HuH-7 (cell line): ENCODE data around the gene ASB13.

ENCODE experiments used
- DNase-seq: peaks from one replicate; pipeline ENCODE4 v3.0.0; 2011; ENCODE audit warnings: low spot score

ASB13 gene

GRCh38 chr10:5666008-5666840 is at the start of gene ASB13:
Gene ASB13 (minus strand): TSS chr10:5666595. CDS start chr10:5666551, 44 bp downstream.
- DNase-seq: peak; percentile 82

DNA sequence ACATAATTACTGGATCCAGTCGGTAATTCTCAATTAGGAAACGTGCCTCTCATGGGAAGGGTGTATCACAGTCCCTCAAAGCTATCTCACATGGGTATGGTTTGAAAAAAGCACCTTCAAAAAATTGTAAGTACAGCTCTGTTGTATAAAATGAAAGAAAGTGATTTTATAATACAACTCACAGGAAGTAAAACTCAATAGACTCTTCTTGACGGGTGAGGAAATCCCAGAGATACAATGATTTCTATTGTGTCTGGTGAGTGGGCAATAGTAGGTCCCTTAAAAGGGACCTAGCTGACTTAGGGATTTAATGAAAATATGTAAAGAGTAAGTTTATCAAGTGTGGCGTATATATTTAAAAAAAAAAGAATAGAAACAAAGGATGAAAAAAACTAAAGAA is 45.2 kb upstream of the ASB13 start:
- no peak for DNase-seq

DNA sequence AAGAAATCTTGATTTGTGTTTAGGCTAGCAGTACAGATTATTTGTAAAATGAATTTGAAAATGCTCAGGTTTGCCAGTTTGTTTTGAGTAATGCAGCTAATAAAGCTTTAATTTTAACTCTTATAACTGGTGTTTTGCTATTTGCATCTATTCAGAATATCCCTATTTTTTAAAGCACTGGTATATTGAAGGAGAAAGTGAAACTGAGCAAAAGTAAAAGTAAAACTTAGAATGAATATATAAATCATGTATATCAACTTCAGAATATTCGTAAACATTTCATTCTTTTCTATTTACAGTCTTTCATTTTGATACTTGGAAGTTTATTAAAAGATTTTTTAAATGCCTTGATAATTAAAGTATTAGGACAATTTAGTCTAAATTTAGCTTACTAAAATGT is 44.5 kb upstream of the ASB13 start:
- no peak for DNase-seq

GRCh38 chr10:5709865-5710264 is 43.5 kb upstream of the ASB13 start:
- DNase-seq: no peak

DNA sequence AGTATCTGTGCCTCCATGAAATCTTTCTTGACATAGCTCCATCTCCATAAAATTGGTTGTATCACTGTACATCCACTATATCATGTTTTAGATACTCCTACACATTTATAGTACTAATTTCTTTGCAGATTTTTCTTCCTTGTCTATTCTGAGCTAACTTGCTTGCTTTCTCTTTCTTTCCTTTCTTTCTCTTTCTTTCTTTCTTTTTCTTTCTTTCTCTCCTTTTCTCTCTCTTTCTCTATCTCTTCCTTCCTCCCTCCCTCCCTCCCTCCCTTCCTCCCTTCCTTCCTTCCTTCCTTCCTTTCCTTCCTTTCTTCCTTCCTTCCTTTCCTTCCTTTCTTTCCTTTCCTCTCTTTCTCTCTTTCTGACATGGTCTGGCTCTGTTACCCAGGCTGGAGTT is 42.0 kb upstream of the ASB13 start:
- DNase-seq: no peak

DNA sequence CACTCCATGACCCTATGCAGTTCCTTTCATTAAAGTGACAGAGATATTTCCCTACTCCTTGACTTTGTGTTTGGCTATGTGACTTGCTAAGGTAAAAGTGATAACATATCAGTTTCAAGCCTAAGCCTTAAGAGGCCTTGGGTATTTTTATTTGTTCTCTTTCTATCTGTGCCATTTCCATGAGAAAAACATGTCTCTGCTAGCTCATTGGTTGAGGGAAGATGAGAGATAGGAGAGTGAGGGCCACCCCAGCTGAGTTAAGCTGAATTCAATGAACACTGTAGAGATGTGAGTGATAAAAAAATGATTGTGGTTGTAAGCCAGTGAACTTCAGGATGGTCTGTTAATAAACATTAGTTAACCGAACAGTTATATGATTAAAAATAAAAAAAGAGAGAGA is 31.7 kb upstream of the ASB13 start:
- no peak for DNase-seq

DNA sequence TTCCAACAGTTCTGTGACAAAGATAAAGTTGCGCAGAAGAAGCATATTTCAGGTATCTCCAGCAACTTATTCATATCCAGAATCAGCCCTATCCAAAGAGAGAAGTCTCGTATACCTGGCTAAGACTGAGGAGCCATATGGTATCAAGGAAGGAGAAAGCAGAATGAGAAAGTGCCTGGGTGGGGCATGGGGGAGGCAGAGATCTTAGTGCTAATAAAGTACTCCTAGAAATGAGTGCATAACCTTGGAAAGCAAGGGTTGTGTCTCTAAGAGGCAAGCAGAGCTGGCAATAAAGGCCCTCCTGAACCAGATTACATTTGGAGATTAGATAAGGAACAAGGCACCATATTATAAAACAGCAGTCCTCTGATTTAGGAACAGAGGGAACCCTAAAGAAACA is 30.9 kb upstream of the ASB13 start:
- DNase-seq: no peak

GRCh38 chr10:5694573-5694972 is 28.2 kb upstream of the ASB13 start:
- DNase-seq: no peak

- peak; percentile 61 for DNase-seq
Observed at GRCh38 chr10:5692461-5693358, 26.3 kb upstream of the ASB13 start.

DNA sequence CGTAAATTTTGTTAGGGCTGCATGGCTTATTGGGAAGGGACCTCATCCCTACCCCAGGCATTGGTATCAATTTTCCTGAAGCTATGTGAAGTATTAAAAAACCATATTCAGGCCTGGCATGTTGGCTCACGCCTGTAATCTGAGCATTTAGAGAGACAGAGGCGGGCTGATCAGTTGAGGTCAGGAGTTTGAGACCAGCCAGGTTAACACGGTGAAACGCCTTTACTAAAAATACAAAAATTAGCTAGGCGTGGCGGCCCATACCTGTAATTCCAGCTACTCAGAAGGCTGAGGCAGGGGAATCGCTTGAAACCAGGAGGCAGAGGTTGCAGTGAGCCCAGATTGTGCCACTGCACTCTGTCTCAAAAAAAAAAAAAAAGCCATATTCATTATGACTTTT is 25.4 kb upstream of the ASB13 start:
- no peak for DNase-seq

GRCh38 chr10:5688587-5688986 is 22.2 kb upstream of the ASB13 start:
- DNase-seq: no peak

DNA sequence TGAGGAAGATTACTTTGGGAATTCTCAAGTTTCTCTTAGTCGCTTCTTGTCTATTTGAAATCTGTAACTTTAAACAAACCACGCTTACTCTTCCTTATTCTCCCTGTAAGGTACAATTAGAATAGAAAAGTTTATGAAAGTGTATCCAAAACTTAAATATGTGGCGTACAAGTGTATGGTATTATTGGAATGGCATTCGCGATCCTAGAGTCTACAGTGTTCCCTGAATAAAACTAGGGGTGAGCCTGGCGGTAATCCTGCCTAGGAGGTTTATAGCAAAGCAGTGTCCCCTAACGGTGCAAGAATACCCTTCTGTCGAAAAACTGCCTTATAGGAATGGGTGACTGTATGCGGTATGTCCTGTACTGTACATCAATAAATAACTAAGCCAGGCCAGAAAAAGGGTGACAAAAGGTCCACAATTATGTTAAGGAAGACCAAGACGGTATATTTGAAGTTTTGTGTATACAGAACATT is 19.4 kb upstream of the ASB13 start:
- DNase-seq: no peak

GRCh38 chr10:5684971-5685763 is 18.8 kb upstream of the ASB13 start:
- peak; percentile 53 for DNase-seq

GRCh38 chr10:5684318-5684970 is 18.0 kb upstream of the ASB13 start, which contains the start of gene TASOR2:
Gene TASOR2 (plus strand): TSS chr10:5684838. CDS start chr10:5720643, 35,805 bp downstream.
- peak; percentile 96 for DNase-seq

GRCh38 chr10:5683065-5683464 is 16.7 kb upstream of the ASB13 start:
- no peak for DNase-seq

- DNase-seq: no peak
Observed at GRCh38 chr10:5681930-5682329, 15.5 kb upstream of the ASB13 start.

- no peak for DNase-seq
Observed at GRCh38 chr10:5679606-5680005, 13.2 kb upstream of the ASB13 start.

- DNase-seq: no peak
Observed at GRCh38 chr10:5679037-5679435, 12.6 kb upstream of the ASB13 start.

GRCh38 chr10:5678397-5679036 is 12.1 kb upstream of the ASB13 start:
- DNase-seq: no peak

DNA sequence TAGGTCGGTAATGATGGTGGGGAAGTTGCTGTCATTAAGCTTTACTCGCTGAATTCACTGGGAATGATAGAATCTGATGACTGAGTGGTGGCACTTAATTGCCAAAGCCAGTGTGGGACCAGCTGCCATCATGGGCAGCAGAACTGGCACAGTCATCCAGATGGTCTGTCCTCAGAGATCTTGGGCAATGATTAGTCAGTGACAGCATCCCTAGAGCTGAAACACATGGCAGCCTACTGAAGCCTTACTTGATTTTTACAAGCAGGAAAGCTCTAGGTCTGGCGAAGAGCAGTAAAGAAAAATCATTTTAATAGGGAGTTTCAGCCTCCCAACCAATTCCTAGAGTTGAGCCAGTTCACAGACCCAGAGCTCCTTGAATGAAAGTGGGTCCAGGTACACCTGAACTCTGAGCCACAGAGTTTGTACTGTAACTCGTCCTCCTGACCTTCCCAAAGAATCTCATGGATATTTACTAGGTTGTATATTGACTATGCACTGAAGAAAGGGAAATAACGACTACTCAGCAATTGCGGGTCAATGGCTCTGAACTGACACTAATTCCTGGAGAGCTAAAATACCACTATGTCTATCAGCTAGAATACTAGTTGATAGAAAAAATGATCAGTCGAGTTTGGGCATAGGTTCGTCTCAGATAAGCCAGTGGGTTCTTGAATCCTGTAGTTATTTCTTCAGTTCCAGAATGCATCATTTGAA is 4.4 kb upstream of the ASB13 start:
- DNase-seq: no peak
